HCT116 (cell line): Measurements from ENCODE around the gene PPP1R13L.

Experiments
- ATF3 ChIP-seq: IDR thresholded peaks from 2 replicates; pipeline ENCODE4 v1.6.1; 2012
- CTCF ChIP-seq, 3 experiments: fragments of 200-600 bp in 1 of 3; sonication (generic) in 1 of 3; IDR thresholded peaks in 2 of 3; conservative IDR thresholded peaks in 1 of 3; 2 replicates each; pipeline ENCODE4 v1.5.1; 2012 to 2017; ENCODE audit warnings: low read depth in 2 of 3, low read length in 2 of 3, antibody characterized with exemption in 1 of 3, borderline replicate concordance in 1 of 3, control low read depth in 1 of 3, mild to moderate bottlenecking in 1 of 3, mixed read lengths in 1 of 3, mixed run types in 1 of 3, moderate library complexity in 1 of 3; ENCODE audit not compliant: insufficient read depth in 1 of 3
- EZH2 ChIP-seq: fragments of 200-600 bp; sonication (generic); IDR thresholded peaks from 2 replicates; pipeline ENCODE4 v1.6.1; 2017; ENCODE audit warnings: antibody characterized with exemption, mixed run types
- EZH2phosphoT487 ChIP-seq: fragments of 200-600 bp; IDR thresholded peaks from 2 replicates; pipeline ENCODE4 v1.6.1; 2018; ENCODE audit warnings: antibody characterized with exemption, borderline replicate concordance
- JUND ChIP-seq: IDR thresholded peaks from 2 replicates; pipeline ENCODE4 v1.6.1; 2012
- MAX ChIP-seq: IDR thresholded peaks from 2 replicates; pipeline ENCODE4 v1.6.1; 2012
- POLR2A ChIP-seq: IDR thresholded peaks from 2 replicates; pipeline ENCODE4 v1.7.0; 2011; ENCODE audit warnings: borderline replicate concordance; ENCODE audit not compliant: insufficient read depth, insufficient read length; ENCODE audit errors: extremely low read depth
- REST ChIP-seq: IDR thresholded peaks from 2 replicates; pipeline ENCODE4 v1.6.1; 2012; ENCODE audit warnings: low read depth

- TF ChIP-seq CTCF (IDR thresholded peaks at IDR 0.05 in 2 of 3, conservative IDR thresholded peaks at IDR 0.05 in 1 of 3; ENCODE audit: borderline replicate concordance in 1 of 3, insufficient read depth in 1 of 3, low read depth in 2 of 3, low read length in 2 of 3) (no peak), EZH2phosphoT487 (no peak), ATF3 (no peak), REST (no peak), EZH2 (no peak), MAX (no peak), POLR2A (no peak), JUND (no peak)
Measured at GRCh38 chr19:45408121-45408520, 3.3 kb upstream of the PPP1R13L start.
